Liver (tissue), 9 donors: ENCODE data around the gene LDHAL6B. TPM values are rescaled to one million over a fixed set of nuclear protein-coding genes. Genes with fewer than 3 reads are reported as not detected.

Source experiments
- DNase-seq: peaks from one replicate; pipeline ENCODE4 v3.0.0-alpha.2; 2017; ENCODE audit warnings: low spot score
- H3K27ac ChIP-seq, 2 donors: one replicate each; pipeline ENCODE4 v1.7.0; 2013; ENCODE audit warnings: inconsistent platforms in 2 of 2, low read length in 2 of 2, control low read depth in 1 of 2, low read depth in 1 of 2, mild to moderate bottlenecking in 1 of 2
- H3K27me3 ChIP-seq, 4 donors: one replicate each; pipeline versions ENCODE4 v1.6.1 to v1.7.0; 2013; ENCODE audit warnings: low read length in 3 of 4, inconsistent platforms in 1 of 4, mild to moderate bottlenecking in 1 of 4, moderate library complexity in 1 of 4; ENCODE audit not compliant: control insufficient read depth in 4 of 4, insufficient read depth in 4 of 4
- H3K36me3 ChIP-seq, 4 donors: one replicate each; pipeline versions ENCODE4 v1.6.1 to v1.7.0; 2013; ENCODE audit warnings: low read length in 3 of 4, mild to moderate bottlenecking in 3 of 4, low read depth in 1 of 4, moderate library complexity in 1 of 4; ENCODE audit not compliant: control insufficient read depth in 4 of 4, insufficient read depth in 3 of 4
- H3K4me1 ChIP-seq, 4 donors: one replicate each; pipeline versions ENCODE4 v1.6.1 to v1.7.0; 2013; ENCODE audit warnings: low read length in 3 of 4, mild to moderate bottlenecking in 3 of 4, moderate library complexity in 1 of 4; ENCODE audit not compliant: control insufficient read depth in 4 of 4, insufficient read depth in 4 of 4
- H3K4me3 ChIP-seq, 3 donors: one replicate each; pipeline versions ENCODE4 v1.6.1 to v1.7.0; 2013; ENCODE audit warnings: low read length in 3 of 3, control low read depth in 1 of 3, low read depth in 1 of 3, mild to moderate bottlenecking in 1 of 3
- H3K9ac ChIP-seq, 2 donors: one replicate each; pipeline ENCODE4 v1.7.0; 2013; ENCODE audit warnings: low read length in 2 of 2, mild to moderate bottlenecking in 2 of 2, moderate library complexity in 2 of 2, control low read depth in 1 of 2, low read depth in 1 of 2
- H3K9me3 ChIP-seq, 4 donors: one replicate each; pipeline versions ENCODE4 v1.6.1 to v1.7.0; 2013; ENCODE audit warnings: low read length in 3 of 4; ENCODE audit not compliant: control insufficient read depth in 4 of 4
- ATF3 ChIP-seq: IDR thresholded peaks from 2 replicates; pipeline ENCODE4 v1.6.1; 2016; ENCODE audit warnings: antibody characterized with exemption
- CTCF ChIP-seq: fragments of 150-350 bp; IDR thresholded peaks from 2 replicates; pipeline ENCODE4 v1.5.1; 2017; ENCODE audit warnings: improper control_type of control experiment, low read depth, low read length; ENCODE audit not compliant: missing input control
- EGR1 ChIP-seq, 2 donors: IDR thresholded peaks; 2 replicates each; pipeline ENCODE4 v1.6.1; 2016 to 2018; ENCODE audit warnings: antibody characterized with exemption in 2 of 2, low read depth in 2 of 2
- FOXA2 ChIP-seq: IDR thresholded peaks from 2 replicates; pipeline ENCODE4 v1.6.1; 2016; ENCODE audit warnings: antibody characterized with exemption
- GABPA ChIP-seq, 2 donors: IDR thresholded peaks in 1 of 2; conservative IDR thresholded peaks in 1 of 2; 2 replicates each; pipeline ENCODE4 v1.6.1; 2016; ENCODE audit warnings: antibody characterized with exemption in 2 of 2, mild to moderate bottlenecking in 1 of 2, moderate library complexity in 1 of 2
- HNF4G ChIP-seq: IDR thresholded peaks from 2 replicates; pipeline ENCODE4 v1.6.1; 2016; ENCODE audit warnings: antibody characterized with exemption
- JUND ChIP-seq, 2 donors: IDR thresholded peaks; 2 replicates each; pipeline ENCODE4 v1.6.1; 2016; ENCODE audit warnings: antibody characterized with exemption in 2 of 2
- MAX ChIP-seq: IDR thresholded peaks from 2 replicates; pipeline ENCODE4 v1.6.1; 2016; ENCODE audit warnings: antibody characterized with exemption
- NR2F2 ChIP-seq: IDR thresholded peaks from 2 replicates; pipeline ENCODE4 v1.6.1; 2016; ENCODE audit warnings: antibody characterized with exemption
- RAD21 ChIP-seq, 2 donors: IDR thresholded peaks; 2 replicates each; pipeline ENCODE4 v1.6.1; 2016; ENCODE audit warnings: antibody characterized with exemption in 2 of 2, mild to moderate bottlenecking in 2 of 2
- RXRA ChIP-seq, 2 donors: IDR thresholded peaks; 2 replicates each; pipeline ENCODE4 v1.6.1; 2017 to 2018; ENCODE audit warnings: antibody characterized with exemption in 2 of 2, mild to moderate bottlenecking in 1 of 2
- TAF1 ChIP-seq: conservative IDR thresholded peaks from 2 replicates; pipeline ENCODE4 v1.6.1; 2016; ENCODE audit warnings: antibody characterized with exemption, mild to moderate bottlenecking
- YY1 ChIP-seq: IDR thresholded peaks from 2 replicates; pipeline ENCODE4 v1.6.1; 2016; ENCODE audit warnings: antibody characterized with exemption, mild to moderate bottlenecking
- WGBS: extraction: QIAGEN DNeasy Blood & Tissue Kit; methylation state at CpG from one replicate; pipeline ENCODE4 v1.1.7; 2013; 5-methylcytosine and 5-hydroxymethylcytosine counted together
- polyA plus RNA-seq, 2 donors: library from polyadenylated mRNA; stranded (reverse) in 1 of 2; unstranded in 1 of 2; fragments of 200-250 nt in 1 of 2; fragments of >200 nt in 1 of 2; fragmentation: Nextera tagmentation in 1 of 2; extraction: Ambion mirVana in 1 of 2; gene quantifications; one replicate each; pipeline versions ENCODE4 v1.2.1 to v1.2.3, GENCODE V29; 2013 to 2015
- total RNA-seq, 2 donors: library from RNA; depleted of rRNA; stranded (reverse); fragments of >200 nt; gene quantifications; one replicate each; pipeline ENCODE4 v1.2.3, GENCODE V29; 2014
- donor health status: healthy.
- donor health status: healthy.
- donor health status: healthy.
- donor health status: healthy.
- donor health status: healthy.

The LDHAL6B gene
- total and polyA plus RNA-seq, 4 donors: not detected

- no peak overlapping the region for H3K27ac ChIP-seq
- no peaks in the 10 kb centered on the region for H3K9me3 ChIP-seq
- TF ChIP-seq NR2F2: no peak
- TF ChIP-seq CTCF: no peak
- TF ChIP-seq HNF4G: no peak
- no peak for TF ChIP-seq RXRA (IDR thresholded peaks at IDR 0.05)
- no peak for TF ChIP-seq GABPA (IDR thresholded peaks at IDR 0.05 in 1 of 2, conservative IDR thresholded peaks at IDR 0.05 in 1 of 2)
- TF ChIP-seq TAF1: no peak
- no peak for DNase-seq
- 87% methylated on average over 6 of the region's 6 CpGs for WGBS
- no peak overlapping the region for H3K9ac ChIP-seq
- peaks cover 11 to 66% (median 48%) of the 10 kb centered on the region in 4 donors for H3K36me3 ChIP-seq
- H3K4me3 ChIP-seq: no peak overlapping the region
- H3K27me3 ChIP-seq: no peaks in the 10 kb centered on the region
- no peaks in the 10 kb centered on the region for H3K4me1 ChIP-seq
These were observed 14.8 kb upstream of the LDHAL6B start for GRCh38 chr15:59191855-59192237.

GRCh38 chr15:59194639-59195325 is 11.9 kb upstream of the LDHAL6B start:
- no peaks in the 10 kb centered on the region for H3K4me1 ChIP-seq
- no peaks in the 10 kb centered on the region for H3K27me3 ChIP-seq
- no peak overlapping the region for H3K4me3 ChIP-seq
- TF ChIP-seq MAX: no peak
- DNase-seq: no peak
- H3K9ac ChIP-seq: no peak overlapping the region
- H3K9me3 ChIP-seq: no peaks in the 10 kb centered on the region
- H3K36me3 ChIP-seq: peaks cover 10 to 59% (median 37%) of the 10 kb centered on the region in 4 donors
- H3K27ac ChIP-seq: no peak overlapping the region
- 94% methylated on average over 10 of the region's 10 CpGs for WGBS

GRCh38 chr15:59196416-59196815 is 10.2 kb upstream of the LDHAL6B start:
- Histone ChIP-seq H3K36me3 (peaks cover 3 to 59% (median 37%) of the 10 kb centered on the region in 4 donors), H3K4me1 (no peaks in the 10 kb centered on the region), H3K27ac (no peak overlapping the region), H3K27me3 (no peaks in the 10 kb centered on the region), H3K9me3 (no peaks in the 10 kb centered on the region), H3K4me3 (no peak overlapping the region), H3K9ac (no peak overlapping the region)
- TF ChIP-seq RAD21 (IDR thresholded peaks at IDR 0.05) (no peak), GABPA (IDR thresholded peaks at IDR 0.05 in 1 of 2, conservative IDR thresholded peaks at IDR 0.05 in 1 of 2) (no peak), EGR1 (IDR thresholded peaks at IDR 0.05; ENCODE audit: low read depth in 2 of 2) (no peak), FOXA2 (no peak), TAF1 (no peak), MAX (no peak), RXRA (IDR thresholded peaks at IDR 0.05) (no peak), JUND (IDR thresholded peaks at IDR 0.05) (no peak), YY1 (no peak), ATF3 (no peak)
- DNase-seq: no peak
- WGBS: 98% methylated on average over 2 of the region's 2 CpGs
